Mucosa of stomach (tissue), 1 donor: ENCODE data around the gene LAIR2.

ENCODE experiments used
- H3K27me3 ChIP-seq: one replicate; pipeline ENCODE4 v1.7.0; 2013; ENCODE audit warnings: mild to moderate bottlenecking, low read length; ENCODE audit not compliant: control insufficient read depth, insufficient read depth
- H3K36me3 ChIP-seq: one replicate; pipeline ENCODE4 v1.7.0; 2013; ENCODE audit warnings: low read length; ENCODE audit not compliant: control insufficient read depth, insufficient read depth
- H3K4me1 ChIP-seq: one replicate; pipeline ENCODE4 v1.7.0; 2013; ENCODE audit warnings: mild to moderate bottlenecking, low read length; ENCODE audit not compliant: control insufficient read depth, insufficient read depth
- H3K4me3 ChIP-seq: one replicate; pipeline ENCODE4 v1.7.0; 2013; ENCODE audit warnings: low read length
- H3K9ac ChIP-seq: one replicate; pipeline ENCODE4 v1.7.0; 2013; ENCODE audit warnings: mild to moderate bottlenecking, low read length, moderate library complexity
- H3K9me3 ChIP-seq: one replicate; pipeline ENCODE4 v1.7.0; 2013; ENCODE audit warnings: mild to moderate bottlenecking, low read length, moderate library complexity; ENCODE audit not compliant: control insufficient read depth
- donor health status: Pancreatic carcinoma.

The LAIR2 gene

GRCh38 chr19:54533476-54533875 is 30.8 kb downstream of the LAIR2 start:
- no peaks in the 10 kb centered on the region for H3K9me3 ChIP-seq
- no peaks in the 10 kb centered on the region for H3K36me3 ChIP-seq
- no peak overlapping the region for H3K4me3 ChIP-seq
- no peaks in the 10 kb centered on the region for H3K4me1 ChIP-seq
- H3K9ac ChIP-seq, result no peak overlapping the region
- no peaks in the 10 kb centered on the region for H3K27me3 ChIP-seq

GRCh38 chr19:54534156-54534555 is 31.5 kb downstream of the LAIR2 start:
- H3K9ac ChIP-seq, result no peak overlapping the region
- no peaks in the 10 kb centered on the region for H3K36me3 ChIP-seq
- no peaks in the 10 kb centered on the region for H3K27me3 ChIP-seq
- no peak overlapping the region for H3K4me3 ChIP-seq
- H3K4me1 ChIP-seq, result no peaks in the 10 kb centered on the region
- no peaks in the 10 kb centered on the region for H3K9me3 ChIP-seq

- H3K4me1 ChIP-seq, result no peaks in the 10 kb centered on the region
- no peaks in the 10 kb centered on the region for H3K27me3 ChIP-seq
- no peak overlapping the region for H3K9ac ChIP-seq
- no peaks in the 10 kb centered on the region for H3K9me3 ChIP-seq
- H3K4me3 ChIP-seq, result no peak overlapping the region
- no peaks in the 10 kb centered on the region for H3K36me3 ChIP-seq
These were observed 33.0 kb downstream of the LAIR2 start for GRCh38 chr19:54535601-54536000.

- Histone ChIP-seq H3K9me3 (no peaks in the 10 kb centered on the region), H3K27me3 (no peaks in the 10 kb centered on the region), H3K4me1 (no peaks in the 10 kb centered on the region), H3K36me3 (no peaks in the 10 kb centered on the region), H3K9ac (no peak overlapping the region), H3K4me3 (no peak overlapping the region)
These were observed 34.3 kb downstream of the LAIR2 start for GRCh38 chr19:54536956-54537355.

GRCh38 chr19:54541712-54542111 is 39.1 kb downstream of the LAIR2 start:
- Histone ChIP-seq H3K36me3 (no peaks in the 10 kb centered on the region), H3K4me3 (no peak overlapping the region), H3K9ac (no peak overlapping the region), H3K9me3 (no peaks in the 10 kb centered on the region), H3K4me1 (no peaks in the 10 kb centered on the region), H3K27me3 (no peaks in the 10 kb centered on the region)

- H3K4me1 ChIP-seq, result no peaks in the 10 kb centered on the region
- no peak overlapping the region for H3K4me3 ChIP-seq
- H3K27me3 ChIP-seq, result no peaks in the 10 kb centered on the region
- no peaks in the 10 kb centered on the region for H3K9me3 ChIP-seq
- no peak overlapping the region for H3K9ac ChIP-seq
- H3K36me3 ChIP-seq, result no peaks in the 10 kb centered on the region
These were observed 46.2 kb downstream of the LAIR2 start for GRCh38 chr19:54548806-54549205.

GRCh38 chr19:54549224-54549623 is 46.6 kb downstream of the LAIR2 start:
- Histone ChIP-seq H3K27me3 (no peaks in the 10 kb centered on the region), H3K36me3 (no peaks in the 10 kb centered on the region), H3K4me1 (no peaks in the 10 kb centered on the region), H3K4me3 (no peak overlapping the region), H3K9ac (no peak overlapping the region), H3K9me3 (no peaks in the 10 kb centered on the region)

- no peaks in the 10 kb centered on the region for H3K9me3 ChIP-seq
- no peaks in the 10 kb centered on the region for H3K27me3 ChIP-seq
- H3K4me3 ChIP-seq, result no peak overlapping the region
- H3K36me3 ChIP-seq, result no peaks in the 10 kb centered on the region
- no peak overlapping the region for H3K9ac ChIP-seq
- no peaks in the 10 kb centered on the region for H3K4me1 ChIP-seq
These were observed 48.7 kb downstream of the LAIR2 start for GRCh38 chr19:54551293-54551692.

GRCh38 chr19:54551950-54552912 is 49.6 kb downstream of the LAIR2 start:
- Histone ChIP-seq H3K4me3 (no peak overlapping the region), H3K36me3 (no peaks in the 10 kb centered on the region), H3K9ac (no peak overlapping the region), H3K9me3 (no peaks in the 10 kb centered on the region), H3K27me3 (no peaks in the 10 kb centered on the region), H3K4me1 (no peaks in the 10 kb centered on the region)

GRCh38 chr19:54552913-54553310 is 50.3 kb downstream of the LAIR2 start:
- no peaks in the 10 kb centered on the region for H3K9me3 ChIP-seq
- no peak overlapping the region for H3K9ac ChIP-seq
- no peak overlapping the region for H3K4me3 ChIP-seq
- no peaks in the 10 kb centered on the region for H3K36me3 ChIP-seq
- no peaks in the 10 kb centered on the region for H3K27me3 ChIP-seq
- H3K4me1 ChIP-seq, result no peaks in the 10 kb centered on the region

- no peak overlapping the region for H3K9ac ChIP-seq
- H3K4me1 ChIP-seq, result no peaks in the 10 kb centered on the region
- no peak overlapping the region for H3K4me3 ChIP-seq
- no peaks in the 10 kb centered on the region for H3K27me3 ChIP-seq
- H3K9me3 ChIP-seq, result no peaks in the 10 kb centered on the region
- no peaks in the 10 kb centered on the region for H3K36me3 ChIP-seq
These were observed 51.4 kb downstream of the LAIR2 start for GRCh38 chr19:54554006-54554405.

- H3K36me3 ChIP-seq, result no peaks in the 10 kb centered on the region
- H3K9me3 ChIP-seq, result no peaks in the 10 kb centered on the region
- H3K9ac ChIP-seq, result no peak overlapping the region
- H3K27me3 ChIP-seq, result no peaks in the 10 kb centered on the region
- no peak overlapping the region for H3K4me3 ChIP-seq
- H3K4me1 ChIP-seq, result no peaks in the 10 kb centered on the region
These were observed 52.3 kb downstream of the LAIR2 start for GRCh38 chr19:54554896-54555295.
